Upper lobe of left lung (tissue), 6 donors: ENCODE measurements around the gene C19orf25. TPM values are rescaled to one million over a fixed set of nuclear protein-coding genes. Genes with fewer than 3 reads are reported as not detected.
"Not testable (repeated sequence)": the region's sequence is repeated elsewhere in the genome, so short reads cannot be mapped to it uniquely, and the experiment has no call there.

Experiments used
- ATAC-seq, 2 donors: fragments of 200-7000 bp; cut with Tn5 transposase; one replicate each; pipeline ENCODE4 v1.9.1; 2022; ENCODE audit warnings: mild to moderate bottlenecking in 2 of 2, moderate library complexity in 2 of 2; ENCODE audit not compliant: low FRiP score in 2 of 2
- DNase-seq, 2 donors: peaks; one replicate each; pipeline ENCODE4 v3.0.0-alpha.2; 2019 to 2020
- H3K27ac ChIP-seq, 4 donors: fragments of 200-600 bp; sonication (generic); one replicate each; pipeline ENCODE4 v1.5.1; 2016 to 2019
- H3K27me3 ChIP-seq, 4 donors: fragments of 200-600 bp; sonication (generic); one replicate each; pipeline ENCODE4 v1.5.1; 2017 to 2019
- H3K36me3 ChIP-seq, 4 donors: fragments of 200-600 bp; sonication (generic); one replicate each; pipeline ENCODE4 v1.5.1; 2016 to 2019
- H3K4me1 ChIP-seq, 4 donors: fragments of 200-600 bp; sonication (generic); one replicate each; pipeline ENCODE4 v1.5.1; 2018 to 2019
- H3K4me3 ChIP-seq, 4 donors: fragments of 200-600 bp; sonication (generic); one replicate each; pipeline ENCODE4 v1.5.1; 2017 to 2019; ENCODE audit warnings: mild to moderate bottlenecking in 2 of 4, moderate library complexity in 1 of 4
- H3K9me3 ChIP-seq, 4 donors: fragments of 200-600 bp; sonication (generic); one replicate each; pipeline ENCODE4 v1.5.1; 2018 to 2019
- CTCF ChIP-seq, 6 experiments: fragments of 450-650 bp in 4 of 6; fragments of 200-600 bp in 2 of 6; sonication (generic) in 2 of 6; IDR thresholded peaks; one replicate each; pipeline ENCODE4 v1.5.1; 2016 to 2019; ENCODE audit warnings: antibody characterized with exemption in 6 of 6
- EP300 ChIP-seq, 4 donors: sonication (generic); formaldehyde crosslinking; IDR thresholded peaks; one replicate each; pipeline ENCODE4 v1.5.1; 2017; ENCODE audit warnings: antibody characterized with exemption in 4 of 4, control low read depth in 2 of 4
- POLR2A ChIP-seq, 4 donors: fragments of 450-650 bp; IDR thresholded peaks; one replicate each; pipeline ENCODE4 v1.5.1; 2016 to 2017; ENCODE audit warnings: antibody characterized with exemption in 4 of 4, mild to moderate bottlenecking in 2 of 4
- POLR2AphosphoS5 ChIP-seq, 2 donors: sonication (generic); formaldehyde crosslinking; IDR thresholded peaks; one replicate each; pipeline ENCODE4 v1.5.1; 2017; ENCODE audit warnings: antibody characterized with exemption in 2 of 2
- whole genome bisulfite sequencing, 2 donors: methylation state at CpG; one replicate each; pipeline ENCODE4 v1.1.5; 2017 to 2018; 5-methylcytosine and 5-hydroxymethylcytosine counted together
- total RNA-seq, 6 donors: library from RNA; depleted of rRNA in 4 of 6; stranded (reverse); fragments of >200 nt in 4 of 6; gene quantifications; one replicate each; pipeline versions ENCODE4 v1.1.0 to v1.2.1, GENCODE V29; 2016 to 2021
- donor health status: DM: no; HTN: no; CAD: no; lungs with moderate emphysema.
- donor health status: DM: no; HTN: yes; CAD: no; lungs with severe emphysema.

Gene C19orf25
- total RNA-seq, 6 donors from 2014 or later = 27.2 to 82.8 (median 37.5) TPM

- DNase-seq = no peak
- H3K27ac ChIP-seq = no peak overlapping the region
- H3K4me1 ChIP-seq = peaks cover 0 to 10% (median 3%) of the 10 kb centered on the region in 4 donors
- H3K4me3 ChIP-seq = no peak overlapping the region
- no peaks in the 10 kb centered on the region for H3K36me3 ChIP-seq
- WGBS, 2 donors = 67 to 74% methylated on average over 13 to 17 of the region's 18 CpGs
- ATAC-seq = no peak
- H3K9me3 ChIP-seq = no peaks in the 10 kb centered on the region
- peaks cover 0 to 36% (median 14%) of the 10 kb centered on the region in 4 donors for H3K27me3 ChIP-seq
- no peak for TF ChIP-seq CTCF (IDR thresholded peaks at IDR 0.05)
- TF ChIP-seq EP300 (IDR thresholded peaks at IDR 0.05) = no peak
- no peak for TF ChIP-seq POLR2AphosphoS5 (IDR thresholded peaks at IDR 0.05)
- TF ChIP-seq POLR2A (IDR thresholded peaks at IDR 0.05) = no peak
Measured at GRCh38 chr19:1522838-1523237, 43.8 kb upstream of the C19orf25 start.

- 58 to 60% methylated on average over 9 to 10 of the region's 10 CpGs for WGBS, 2 donors
- no peaks in the 10 kb centered on the region for H3K9me3 ChIP-seq
- H3K27ac ChIP-seq = no peak overlapping the region
- peaks cover 0 to 36% (median 14%) of the 10 kb centered on the region in 4 donors for H3K27me3 ChIP-seq
- H3K4me3 ChIP-seq = no peak overlapping the region
- no peak for DNase-seq
- H3K36me3 ChIP-seq = no peaks in the 10 kb centered on the region
- ATAC-seq = no peak
- H3K4me1 ChIP-seq = peaks cover 0 to 10% (median 3%) of the 10 kb centered on the region in 4 donors
- TF ChIP-seq CTCF (IDR thresholded peaks at IDR 0.05) = no peak
- TF ChIP-seq POLR2AphosphoS5 (IDR thresholded peaks at IDR 0.05) = no peak
- no peak for TF ChIP-seq POLR2A (IDR thresholded peaks at IDR 0.05)
- TF ChIP-seq EP300 (IDR thresholded peaks at IDR 0.05) = no peak
Measured at GRCh38 chr19:1522061-1522460, 43.0 kb upstream of the C19orf25 start.

- Histone ChIP-seq H3K27ac (no peak overlapping the region), H3K27me3 (peaks cover 0 to 36% (median 14%) of the 10 kb centered on the region in 4 donors)
- WGBS, 2 donors = 59% methylated on average over 11 of the region's 14 CpGs; no CpG with 5 or more reads in 1 of the 2 donors
Measured at GRCh38 chr19:1521636-1522035, 42.6 kb upstream of the C19orf25 start.

GRCh38 chr19:1520203-1520780 lies 41.3 kb upstream of the C19orf25 start:
- Histone ChIP-seq H3K36me3 (no peaks in the 10 kb centered on the region), H3K4me1 (peaks cover 0 to 10% (median 3%) of the 10 kb centered on the region in 4 donors), H3K27me3 (peaks cover 0 to 28% (median 12%) of the 10 kb centered on the region in 4 donors), H3K9me3 (no peaks in the 10 kb centered on the region), H3K27ac (no peak overlapping the region), H3K4me3 (no peak overlapping the region)
- WGBS, 2 donors = 78 to 82% methylated on average over 9 to 14 of the region's 17 CpGs
- TF ChIP-seq POLR2AphosphoS5 (IDR thresholded peaks at IDR 0.05) = no peak
- DNase-seq (no peak), ATAC-seq (no peak)

More at GRCh38 chr19:1521636-1522035, 42.6 kb upstream of the C19orf25 start:
- no peaks in the 10 kb centered on the region for H3K36me3 ChIP-seq
- no peaks in the 10 kb centered on the region for H3K9me3 ChIP-seq
- H3K4me3 ChIP-seq = no peak overlapping the region
- H3K4me1 ChIP-seq = peaks cover 0 to 10% (median 3%) of the 10 kb centered on the region in 4 donors
- no peak for DNase-seq
- no peak for ATAC-seq
- TF ChIP-seq POLR2A (IDR thresholded peaks at IDR 0.05) = no peak
- TF ChIP-seq POLR2AphosphoS5 (IDR thresholded peaks at IDR 0.05) = no peak
- TF ChIP-seq CTCF (IDR thresholded peaks at IDR 0.05) = no peak
- TF ChIP-seq EP300 (IDR thresholded peaks at IDR 0.05) = no peak

GRCh38 chr19:1519802-1520201 lies 40.8 kb upstream of the C19orf25 start:
- H3K36me3 ChIP-seq, H3K9me3 ChIP-seq, H3K4me3 ChIP-seq, H3K27ac ChIP-seq, ATAC-seq, DNase-seq: not testable (repeated sequence)
- peaks cover 0 to 10% (median 3%) of the 10 kb centered on the region in 4 donors for H3K4me1 ChIP-seq
- 75 to 79% methylated on average over 5 to 8 of the region's 8 CpGs for WGBS, 2 donors
- H3K27me3 ChIP-seq = peaks cover 0 to 23% (median 11%) of the 10 kb centered on the region in 4 donors

GRCh38 chr19:1518471-1518870 lies 39.5 kb upstream of the C19orf25 start:
- Histone ChIP-seq H3K27ac (no peak overlapping the region), H3K4me1 (peaks cover 1 to 5% (median 3%) of the 10 kb centered on the region in 4 donors), H3K36me3 (no peaks in the 10 kb centered on the region), H3K9me3 (no peaks in the 10 kb centered on the region), H3K4me3 (no peak overlapping the region), H3K27me3 (peaks cover 0 to 17% (median 6%) of the 10 kb centered on the region in 4 donors)
- 82 to 92% methylated on average over 2 to 4 of the region's 4 CpGs for WGBS, 2 donors
- ATAC-seq (no peak), DNase-seq (no peak)
- TF ChIP-seq CTCF (IDR thresholded peaks at IDR 0.05) = no peak
- no peak for TF ChIP-seq EP300 (IDR thresholded peaks at IDR 0.05)
